GM12878 (cell line): ENCODE measurements around the gene MARCKSL1. TPM values are rescaled to one million over a fixed set of nuclear protein-coding genes. Genes with fewer than 3 reads are reported as not detected.
A peak's percentile ranks its signal among the peaks of the same experiment; 100 is the strongest.

ENCODE experiments used
- ATF2 ChIP-seq: IDR thresholded peaks from 2 replicates; pipeline ENCODE4 v1.6.1; 2012; ENCODE audit warnings: low read length, inconsistent platforms
- CBX3 ChIP-seq: fragments of 200-600 bp; sonication (generic); IDR thresholded peaks from 2 replicates; pipeline ENCODE4 v1.6.1; 2016; ENCODE audit warnings: low read depth, borderline replicate concordance
- CBX5 ChIP-seq: sonication (generic); IDR thresholded peaks from 2 replicates; pipeline ENCODE4 v1.6.1; 2016; ENCODE audit warnings: low read depth, moderate library complexity, mild to moderate bottlenecking, inconsistent platforms
- DPF2 ChIP-seq: fragments of 450-650 bp; IDR thresholded peaks from 2 replicates; pipeline ENCODE4 v1.6.1; 2017; ENCODE audit warnings: mild to moderate bottlenecking
- IKZF1 ChIP-seq: fragments of 450-650 bp; conservative IDR thresholded peaks from 2 replicates; pipeline ENCODE4 v1.6.1; 2017; ENCODE audit warnings: antibody characterized with exemption, mild to moderate bottlenecking
- KDM1A ChIP-seq: fragments of 200-600 bp; sonication (generic); IDR thresholded peaks from 2 replicates; pipeline ENCODE4 v1.6.1; 2016; ENCODE audit warnings: borderline replicate concordance
- MAX ChIP-seq: IDR thresholded peaks from 2 replicates; pipeline ENCODE4 v1.6.1; 2012; ENCODE audit warnings: low read depth, low read length, improper control_type of control experiment
- MYC ChIP-seq: IDR thresholded peaks from 2 replicates; pipeline ENCODE4 v1.6.1; 2011; ENCODE audit warnings: mild to moderate bottlenecking, low read length, moderate library complexity, inconsistent platforms; ENCODE audit not compliant: insufficient read depth, insufficient replicate concordance, insufficient read length, severe bottlenecking
- NR2F1 ChIP-seq: fragments of 450-650 bp; conservative IDR thresholded peaks from 2 replicates; pipeline ENCODE4 v1.6.1; 2017; ENCODE audit warnings: mild to moderate bottlenecking
- PAX8 ChIP-seq: fragments of 450-650 bp; IDR thresholded peaks from 2 replicates; pipeline ENCODE4 v1.6.1; 2017; ENCODE audit warnings: mild to moderate bottlenecking, moderate library complexity
- POLR2A ChIP-seq: IDR thresholded peaks from 2 replicates; pipeline ENCODE4 v1.6.1; 2011; ENCODE audit warnings: low read depth, mild to moderate bottlenecking, low read length
- RBBP5 ChIP-seq: fragments of 200-600 bp; sonication (generic); conservative IDR thresholded peaks from 2 replicates; pipeline ENCODE4 v1.6.1; 2016
- RUNX3 ChIP-seq: IDR thresholded peaks from 2 replicates; pipeline ENCODE4 v1.6.1; 2012; ENCODE audit warnings: low read length, inconsistent platforms
- SMARCA5 ChIP-seq: fragments of 450-650 bp; IDR thresholded peaks from 2 replicates; pipeline ENCODE4 v1.6.1; 2017; ENCODE audit warnings: mild to moderate bottlenecking
- STAT3 ChIP-seq: IDR thresholded peaks from 2 replicates; pipeline ENCODE4 v1.6.1; 2011; ENCODE audit warnings: low read depth, low read length, improper control_type of control experiment
- USF1 ChIP-seq: IDR thresholded peaks from 2 replicates; pipeline ENCODE4 v1.6.1; 2011; ENCODE audit warnings: borderline replicate concordance, low read depth, mild to moderate bottlenecking, moderate library complexity, mixed read lengths, low read length; ENCODE audit not compliant: insufficient read depth; ENCODE audit errors: extremely low read length
- ZBED1 ChIP-seq: IDR thresholded peaks from 2 replicates; pipeline ENCODE4 v1.6.1; 2016; ENCODE audit warnings: borderline replicate concordance
- ZNF592 ChIP-seq: fragments of 450-650 bp; IDR thresholded peaks from 2 replicates; pipeline ENCODE4 v1.6.1; 2017; ENCODE audit warnings: mild to moderate bottlenecking, moderate library complexity
- ZNF622 ChIP-seq: fragments of 450-650 bp; IDR thresholded peaks from 2 replicates; pipeline ENCODE4 v1.6.1; 2017; ENCODE audit warnings: mild to moderate bottlenecking, inconsistent platforms
- ZNF687 ChIP-seq: fragments of 450-650 bp; IDR thresholded peaks from 2 replicates; pipeline ENCODE4 v1.6.1; 2017; ENCODE audit warnings: mild to moderate bottlenecking, moderate library complexity
- polyA plus RNA-seq, 11 experiments: library from polyadenylated mRNA; depleted of rRNA in 4 of 11; unstranded in 6 of 11; stranded (reverse) in 5 of 11; fragments of >200 nt; fragmentation: Nextera tagmentation in 4 of 11; fragmentation: Illumina TruSeq in 1 of 11; extraction: Ambion mirVana in 4 of 11; extraction: Trizol in 1 of 11; gene quantifications; 1 replicate in 1 of 11; 2 replicates in 10 of 11; pipeline versions ENCODE4 v1.2.1 to v1.2.3, GENCODE V29; 2011 to 2016; ENCODE audit warnings: inconsistent platforms in 2 of 11, missing spikeins in 2 of 11, low read depth in 1 of 11
- total RNA-seq, 4 experiments: library from RNA; depleted of rRNA in 3 of 4; stranded (reverse); fragments of >200 nt in 3 of 4; fragmentation: Illumina TruSeq in 1 of 4; extraction: Trizol in 1 of 4; gene quantifications; 2 replicates each; pipeline versions ENCODE4 v1.2.1 to v1.2.3, GENCODE V29; 2013 to 2021

The MARCKSL1 gene
- total and polyA plus RNA-seq, 10 of the 15 experiments (the other 5 are each of a cell fraction or from before 2014, with no cell fraction given) = 14.5 to 225 (median 158) TPM

- TF ChIP-seq ZNF687 (peak; percentile 86), ZNF622 (no peak), CBX3 (no peak), RBBP5 (no peak), CBX5 (no peak), KDM1A (no peak), STAT3 (no peak), USF1 (peak; percentile 66), POLR2A (peak; percentile 86), RUNX3 (no peak), NR2F1 (peak; percentile 70; the same call in 1 of the 2 replicates), MAX (peak; percentile 44; the same call in 1 of the 2 replicates), ATF2 (no peak), DPF2 (peak; percentile 83), MYC (no peak), PAX8 (no peak), ZBED1 (no peak), SMARCA5 (peak; percentile 58; the same call in 1 of the 2 replicates), ZNF592 (no peak; the same call in 1 of the 2 replicates), IKZF1 (peak; percentile 70)
Measured at GRCh38 chr1:32351399-32352238, 15.6 kb upstream of the MARCKSL1 start (continued).
